ENCODE data around the gene ADAMTS16.

ADAMTS16 gene

DNA sequence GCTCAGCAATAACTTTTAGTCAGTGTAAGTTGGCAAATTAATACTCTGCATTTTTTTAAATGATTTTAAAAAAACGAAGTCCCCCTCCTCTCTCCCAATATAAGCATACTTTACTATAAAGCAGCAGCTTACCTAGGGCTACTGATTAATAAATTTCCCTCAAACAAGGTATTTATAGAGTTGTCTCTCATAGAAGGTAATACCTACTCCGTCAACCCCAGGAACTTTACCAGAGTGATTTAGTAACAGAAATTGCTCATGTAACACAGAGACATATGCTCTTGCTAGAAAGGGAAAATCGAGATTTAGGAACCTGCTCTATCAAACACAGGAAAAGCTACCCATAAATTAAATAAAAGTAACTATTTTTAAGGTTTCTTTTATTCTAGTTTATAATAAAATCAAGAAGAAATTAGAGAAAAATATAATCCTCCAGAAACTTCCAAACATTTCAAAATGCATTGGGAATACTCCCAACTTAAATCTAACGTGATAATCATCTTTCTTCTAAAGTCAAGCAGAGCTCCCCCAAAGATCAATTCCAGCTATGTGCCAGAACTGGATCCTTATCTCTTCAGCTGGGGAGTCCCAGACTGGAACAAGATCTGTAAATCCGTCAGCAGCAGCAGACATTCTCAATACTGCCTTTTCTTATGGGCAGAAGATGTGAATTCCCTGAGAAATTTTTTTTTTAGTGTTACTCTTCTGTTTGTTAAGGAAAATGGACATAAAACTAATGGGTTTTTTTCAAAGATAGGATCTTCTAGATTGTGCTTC is 69.6 kb downstream of the ADAMTS16 start:
- TF ChIP-seq GATA3 (IDR thresholded peaks at IDR 0.05; ENCODE audit: low read depth, low read length) (peak; percentile 71), GATA2 (IDR thresholded peaks at IDR 0.05; ENCODE audit: low read depth, low read length) (peak; percentile 63)

DNA sequence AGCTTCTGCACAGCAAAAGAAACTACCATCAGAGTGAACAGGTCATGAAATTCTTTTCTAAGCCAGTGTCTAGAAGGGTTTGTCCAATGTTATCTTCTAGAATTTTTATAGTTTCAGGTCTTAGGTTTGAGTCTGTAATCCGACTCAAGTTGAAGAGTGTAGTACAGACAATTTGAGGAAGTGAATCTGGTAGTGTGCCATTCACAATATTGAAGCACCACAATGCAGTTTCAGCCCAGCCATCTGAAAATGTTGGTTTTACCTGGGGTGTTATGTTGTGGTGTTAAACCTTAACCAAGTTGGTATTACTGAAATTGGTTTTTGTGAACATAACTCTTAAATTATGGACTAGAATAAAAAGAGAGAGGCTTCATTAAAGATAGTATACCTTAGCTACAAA is 77.2 kb downstream of the ADAMTS16 start:
- TF ChIP-seq GATA3 (IDR thresholded peaks at IDR 0.05; ENCODE audit: low read depth, low read length) (no peak), GATA2 (IDR thresholded peaks at IDR 0.05; ENCODE audit: low read depth, low read length) (no peak)

DNA sequence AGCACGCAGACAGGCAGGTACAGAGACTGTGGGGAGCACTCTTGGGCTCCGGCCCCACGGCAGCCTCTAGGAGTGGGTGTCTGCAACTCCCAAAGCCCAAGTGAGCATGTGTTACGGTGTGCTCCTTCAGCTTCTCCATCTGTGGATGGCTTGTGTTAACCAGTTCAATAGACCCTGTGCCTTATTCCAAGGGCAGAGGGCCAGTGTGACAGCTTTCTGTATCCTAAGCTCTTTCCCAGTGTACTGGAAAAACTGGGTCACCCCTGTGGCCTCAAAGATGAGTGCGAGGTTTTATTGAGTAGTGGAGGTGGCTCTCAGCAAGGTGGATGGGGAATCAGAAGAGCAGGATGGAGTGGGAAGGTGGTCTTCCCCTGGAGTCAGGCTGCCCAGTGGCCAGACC is 78.3 kb downstream of the ADAMTS16 start:
- TF ChIP-seq GATA2 (IDR thresholded peaks at IDR 0.05; ENCODE audit: low read depth, low read length) (no peak), GATA3 (IDR thresholded peaks at IDR 0.05; ENCODE audit: low read depth, low read length) (no peak)

DNA sequence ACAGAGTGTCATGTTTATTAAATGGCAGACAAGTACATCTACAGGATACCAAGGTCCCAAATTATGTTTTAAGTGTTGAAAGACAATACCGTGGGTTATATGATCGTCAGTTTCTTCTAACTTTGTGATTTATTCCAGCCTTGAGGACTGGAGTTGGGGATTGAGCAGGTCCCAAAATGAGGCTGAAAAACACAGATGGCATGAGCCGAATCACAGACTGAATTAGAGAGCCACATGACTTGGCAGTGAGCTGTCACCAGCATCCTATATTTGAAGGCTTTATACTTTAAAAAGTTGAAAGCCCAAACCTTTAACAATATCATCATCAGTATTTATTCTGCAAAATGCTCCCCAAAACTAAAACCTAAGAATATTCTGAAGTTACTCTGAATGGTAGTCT is 79.4 kb downstream of the ADAMTS16 start:
- TF ChIP-seq GATA3 (IDR thresholded peaks at IDR 0.05; ENCODE audit: low read depth, low read length) (no peak), GATA2 (IDR thresholded peaks at IDR 0.05; ENCODE audit: low read depth, low read length) (no peak)

DNA sequence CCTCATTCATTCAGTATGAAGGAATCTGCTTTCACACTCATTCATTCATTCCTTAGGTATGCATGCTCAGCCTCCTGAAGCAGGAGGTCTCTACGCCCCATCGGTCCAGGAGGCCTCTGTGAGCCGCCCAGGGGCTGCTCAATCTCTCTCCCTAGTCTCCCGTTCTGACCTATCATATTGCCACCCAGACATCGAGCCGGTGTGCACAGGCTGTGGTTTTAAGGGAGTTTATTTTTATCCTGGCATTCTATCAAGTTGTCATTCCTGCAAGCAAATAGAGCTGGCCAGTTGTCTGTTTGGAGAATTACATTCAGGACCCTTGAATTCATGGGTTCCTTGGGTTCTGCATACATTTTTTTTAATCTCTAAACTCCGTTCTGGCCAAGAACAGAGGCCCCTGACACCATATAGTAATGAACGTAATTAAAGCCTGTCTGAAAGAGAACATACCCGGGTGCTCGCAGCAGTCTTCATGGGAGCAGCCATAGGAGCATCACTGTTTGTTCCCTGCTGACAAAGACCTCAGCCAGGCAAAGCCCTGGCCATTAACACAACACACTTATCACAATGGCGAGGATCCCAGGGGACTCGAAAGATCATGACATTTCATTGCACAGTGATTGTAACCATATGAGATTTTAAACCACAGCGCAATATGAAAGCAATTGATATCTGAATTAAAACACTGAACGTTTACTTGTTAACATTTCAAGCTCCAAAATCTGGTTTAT is 80.9 kb downstream of the ADAMTS16 start:
- TF ChIP-seq GATA3 (IDR thresholded peaks at IDR 0.05; ENCODE audit: low read depth, low read length) (no peak), GATA2 (IDR thresholded peaks at IDR 0.05; ENCODE audit: low read depth, low read length) (no peak)

DNA sequence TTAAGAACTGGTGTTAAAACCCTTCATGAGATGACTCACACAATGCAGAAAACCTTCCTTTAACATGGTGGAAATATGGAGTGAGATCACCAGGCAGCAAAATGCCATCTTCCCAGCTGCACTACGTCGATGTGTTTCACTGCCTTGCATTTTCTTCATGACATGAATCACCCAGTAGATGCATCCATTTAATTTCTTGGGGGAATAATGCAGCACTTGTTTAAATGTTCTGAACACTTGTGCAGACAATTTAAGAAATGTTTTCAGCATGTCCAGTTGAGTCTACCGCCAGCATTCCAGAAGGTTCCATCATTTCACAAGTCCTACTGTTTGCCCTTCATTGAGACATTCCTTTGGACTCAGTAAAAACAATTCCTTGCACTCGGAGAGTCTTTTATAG is 81.6 kb downstream of the ADAMTS16 start:
- no peak for TF ChIP-seq GATA3 (IDR thresholded peaks at IDR 0.05; ENCODE audit: low read depth, low read length)
- no peak for TF ChIP-seq GATA2 (IDR thresholded peaks at IDR 0.05; ENCODE audit: low read depth, low read length)

DNA sequence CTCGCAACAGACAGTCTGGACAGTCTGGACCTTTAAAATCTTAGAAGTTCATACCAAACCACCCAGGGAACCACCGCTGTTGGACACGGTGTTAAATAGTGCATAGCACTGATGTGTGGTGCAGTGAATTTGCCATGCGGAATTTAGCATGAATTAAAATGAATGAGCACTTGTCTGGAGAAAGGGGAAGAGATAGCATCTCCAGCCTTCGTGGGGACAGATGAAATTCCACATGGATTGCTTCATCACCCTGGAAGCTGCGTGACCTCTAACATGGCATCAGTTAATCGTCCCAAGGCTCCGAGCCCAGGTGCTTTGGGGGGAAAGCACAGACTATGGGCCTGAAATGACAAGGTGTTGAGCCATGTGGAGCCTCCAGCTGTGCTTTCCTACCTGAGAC is 91.4 kb downstream of the ADAMTS16 start:
- TF ChIP-seq GATA3 (IDR thresholded peaks at IDR 0.05; ENCODE audit: low read depth, low read length) (no peak), GATA2 (IDR thresholded peaks at IDR 0.05; ENCODE audit: low read depth, low read length) (no peak)

DNA sequence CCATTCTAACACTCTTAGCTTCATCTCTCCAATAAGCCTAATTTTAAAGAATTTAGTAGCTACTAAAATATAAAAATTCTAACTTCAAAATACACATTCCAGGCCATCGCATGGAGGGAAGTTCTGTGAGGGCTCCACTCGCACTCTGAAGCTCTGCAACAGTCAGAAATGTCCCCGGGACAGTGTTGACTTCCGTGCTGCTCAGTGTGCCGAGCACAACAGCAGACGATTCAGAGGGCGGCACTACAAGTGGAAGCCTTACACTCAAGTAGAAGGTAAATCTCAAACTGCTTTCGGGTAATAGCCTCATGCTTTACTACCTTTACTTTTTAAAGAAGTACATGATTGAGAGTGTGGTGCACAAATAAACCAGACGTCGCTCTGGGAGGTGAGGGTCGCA is 94.8 kb downstream of the ADAMTS16 start:
- TF ChIP-seq GATA3 (IDR thresholded peaks at IDR 0.05; ENCODE audit: low read depth, low read length) (no peak), GATA2 (IDR thresholded peaks at IDR 0.05; ENCODE audit: low read depth, low read length) (no peak)

DNA sequence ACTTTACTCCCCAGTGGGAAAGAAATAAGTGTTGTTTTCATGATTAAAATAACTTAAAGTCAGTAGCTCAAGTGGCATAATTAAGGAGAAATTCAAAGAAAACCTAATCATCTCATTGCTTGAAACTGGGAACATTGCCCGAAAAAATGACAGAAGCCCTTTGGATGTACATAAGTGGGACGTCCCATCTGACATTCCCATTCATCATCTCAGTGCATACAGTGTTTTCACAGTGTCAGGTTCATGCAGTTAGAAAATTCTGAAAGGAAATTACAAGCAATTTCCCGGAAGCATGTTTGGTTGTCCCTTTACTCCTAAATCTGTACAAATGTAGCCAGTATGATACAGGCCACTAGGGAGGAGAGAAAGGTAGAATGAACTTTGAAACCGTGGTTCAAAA is 95.6 kb downstream of the ADAMTS16 start:
- TF ChIP-seq GATA2 (IDR thresholded peaks at IDR 0.05; ENCODE audit: low read depth, low read length) (no peak), GATA3 (IDR thresholded peaks at IDR 0.05; ENCODE audit: low read depth, low read length) (no peak)

DNA sequence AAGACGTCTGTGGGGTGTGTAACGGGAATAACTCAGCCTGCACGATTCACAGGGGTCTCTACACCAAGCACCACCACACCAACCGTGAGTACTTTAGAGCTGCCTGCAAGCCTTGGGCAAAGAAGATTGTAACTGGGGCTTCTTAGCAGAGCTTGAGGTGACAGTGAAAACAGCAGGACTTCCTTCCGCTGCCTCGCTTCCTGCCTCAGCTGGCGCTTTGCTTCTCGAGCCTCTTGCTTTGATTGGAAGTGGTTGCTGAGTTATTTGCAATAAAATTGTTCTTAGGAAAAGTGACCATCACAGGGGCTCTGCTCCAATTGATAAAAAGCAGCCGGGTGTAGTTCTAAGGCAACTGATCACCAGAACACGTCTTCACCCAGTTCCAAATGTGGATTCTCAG is 99.1 kb downstream of the ADAMTS16 start:
- TF ChIP-seq GATA2 (IDR thresholded peaks at IDR 0.05; ENCODE audit: low read depth, low read length): no peak
- no peak for TF ChIP-seq GATA3 (IDR thresholded peaks at IDR 0.05; ENCODE audit: low read depth, low read length)

DNA sequence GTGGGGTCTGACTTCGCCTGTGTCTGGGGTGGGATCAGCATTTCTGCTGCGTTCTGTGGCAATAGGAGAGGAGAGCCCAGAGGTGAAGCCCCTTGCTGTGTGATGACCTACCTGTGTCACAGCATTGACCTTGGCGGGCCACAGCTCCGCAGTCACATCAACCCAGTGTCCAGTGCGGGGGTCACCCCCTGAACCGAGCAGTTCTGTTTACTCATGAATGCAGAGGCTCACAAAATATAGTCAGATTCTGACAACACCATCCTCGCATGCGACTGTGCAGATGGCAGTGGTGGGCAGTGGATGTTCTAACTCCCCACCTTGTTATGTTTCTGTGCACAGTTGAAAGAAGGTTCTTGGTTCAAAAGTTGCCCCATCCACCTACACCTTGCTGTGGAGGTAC is 100.1 kb downstream of the ADAMTS16 start:
- TF ChIP-seq GATA3 (IDR thresholded peaks at IDR 0.05; ENCODE audit: low read depth, low read length) (no peak), GATA2 (IDR thresholded peaks at IDR 0.05; ENCODE audit: low read depth, low read length) (no peak)

DNA sequence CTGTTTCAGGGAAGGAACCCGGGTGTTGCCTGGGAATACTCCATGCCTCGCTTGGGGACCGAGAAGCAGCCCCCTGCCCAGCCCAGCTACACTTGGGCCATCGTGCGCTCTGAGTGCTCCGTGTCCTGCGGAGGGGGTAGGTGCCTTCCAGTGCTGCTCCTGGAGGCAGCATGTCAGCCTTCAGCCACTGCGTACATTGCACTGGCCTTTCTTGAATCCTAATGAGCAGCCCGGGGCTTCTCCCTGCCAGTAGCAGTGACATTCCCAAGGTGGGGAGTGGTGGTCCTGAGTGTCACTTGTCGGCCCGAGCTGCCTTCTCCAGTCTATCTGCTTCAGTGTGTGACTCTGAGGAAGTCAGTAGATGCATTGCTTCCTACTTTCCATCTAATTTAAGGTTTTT is 101.9 kb downstream of the ADAMTS16 start:
- no peak for TF ChIP-seq GATA3 (IDR thresholded peaks at IDR 0.05; ENCODE audit: low read depth, low read length)
- TF ChIP-seq GATA2 (IDR thresholded peaks at IDR 0.05; ENCODE audit: low read depth, low read length): no peak

DNA sequence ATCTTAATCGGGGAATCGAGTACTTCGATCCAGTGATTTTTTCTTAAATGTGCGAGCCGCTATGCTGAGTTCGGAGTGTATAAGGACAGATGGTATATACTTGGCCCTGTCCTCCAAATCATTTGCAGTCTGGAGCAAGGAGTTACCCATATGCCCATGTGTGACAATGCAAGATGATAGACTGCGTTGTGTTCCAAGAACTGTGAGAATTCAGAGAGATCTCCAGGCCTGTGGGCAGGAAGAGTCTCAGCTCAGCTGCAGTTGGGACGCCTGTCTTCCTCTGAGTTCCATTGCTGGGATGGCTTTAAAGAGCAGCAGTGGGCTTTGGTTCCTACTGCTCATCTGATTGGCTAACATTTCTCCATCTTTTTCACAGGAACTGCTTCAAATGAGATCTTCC is 106.6 kb downstream of the ADAMTS16 start:
- TF ChIP-seq GATA2 (IDR thresholded peaks at IDR 0.05; ENCODE audit: low read depth, low read length) (no peak), GATA3 (IDR thresholded peaks at IDR 0.05; ENCODE audit: low read depth, low read length) (no peak)

DNA sequence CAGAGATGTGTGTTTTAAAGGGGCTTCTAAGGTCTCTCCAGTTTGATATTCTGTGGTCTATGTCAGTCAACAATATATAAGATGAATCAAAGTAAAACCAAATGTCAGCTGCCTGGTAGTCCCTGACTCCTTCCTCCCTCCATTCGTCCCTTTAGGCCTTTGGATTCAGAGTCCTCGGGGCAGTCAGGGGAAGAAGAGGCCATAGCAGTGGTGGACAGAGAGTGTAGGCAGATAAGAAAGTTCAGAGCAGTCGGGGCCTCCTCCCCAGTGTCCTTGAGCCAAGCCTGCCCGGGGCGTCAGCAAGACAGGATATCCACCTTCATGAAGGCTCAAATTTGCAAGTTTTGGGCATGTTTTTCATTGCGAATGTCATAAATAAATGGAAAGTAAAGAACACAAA is 110.6 kb downstream of the ADAMTS16 start:
- TF ChIP-seq GATA2 (IDR thresholded peaks at IDR 0.05; ENCODE audit: low read depth, low read length) (no peak), GATA3 (IDR thresholded peaks at IDR 0.05; ENCODE audit: low read depth, low read length) (no peak)

DNA sequence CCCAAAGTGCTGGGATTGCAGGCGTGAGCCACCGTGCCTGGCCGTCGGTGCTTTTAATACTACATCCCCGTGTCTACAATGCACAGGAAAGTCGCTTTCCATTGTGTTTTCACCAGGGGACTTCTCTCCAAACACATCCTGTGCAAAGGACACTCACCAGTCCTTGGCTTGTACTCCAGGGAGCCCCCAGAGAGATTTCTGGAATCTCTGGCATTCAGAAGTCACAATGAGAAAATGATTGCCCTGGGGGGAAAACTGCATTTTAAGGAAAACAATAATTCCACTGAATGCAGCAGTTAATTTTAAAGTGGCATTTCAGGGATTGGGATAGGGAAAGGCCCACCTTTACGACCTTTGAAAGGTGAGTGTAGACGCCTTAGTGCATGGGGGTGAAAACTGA is 112.0 kb downstream of the ADAMTS16 start:
- TF ChIP-seq GATA3 (IDR thresholded peaks at IDR 0.05; ENCODE audit: low read depth, low read length) (no peak), GATA2 (IDR thresholded peaks at IDR 0.05; ENCODE audit: low read depth, low read length) (no peak)

All from SH-SY5Y (cell line).